ENCODE data around the gene USP30. TPM values are rescaled to one million over a fixed set of nuclear protein-coding genes. Genes with fewer than 3 reads are reported as not detected.
A peak's percentile ranks its signal among the peaks of the same experiment; 100 is the strongest.

Gene USP30
- total RNA-seq, 6 donors from 2014 or later = 10.0 to 18.0 (median 15.0) TPM

DNA sequence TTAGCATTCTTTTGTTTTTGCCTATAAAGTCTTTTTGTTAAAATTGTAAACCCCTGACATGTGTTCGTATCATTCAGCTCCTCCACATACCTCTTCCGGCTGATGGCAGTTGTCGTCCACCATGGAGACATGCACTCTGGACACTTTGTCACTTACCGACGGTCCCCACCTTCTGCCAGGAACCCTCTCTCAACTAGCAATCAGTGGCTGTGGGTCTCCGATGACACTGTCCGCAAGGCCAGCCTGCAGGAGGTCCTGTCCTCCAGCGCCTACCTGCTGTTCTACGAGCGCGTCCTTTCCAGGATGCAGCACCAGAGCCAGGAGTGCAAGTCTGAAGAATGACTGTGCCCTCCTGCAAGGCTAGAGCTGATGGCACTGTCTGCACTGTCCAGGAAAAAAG, 33.2 kb downstream of the USP30 start:
- H3K4me3 ChIP-seq = no peak overlapping the region
- H3K4me1 ChIP-seq = no peaks in the 10 kb centered on the region
- 94 to 98% methylated on average over 11 of the region's 11 CpGs for WGBS, 2 donors
- H3K9me3 ChIP-seq = no peaks in the 10 kb centered on the region
- no peak overlapping the region for H3K27ac ChIP-seq
- ATAC-seq (ENCODE audit: low FRiP score in 2 of 2) (no peak), DNase-seq (no peak)
- peaks cover 25 to 90% (median 69%) of the 10 kb centered on the region in 4 donors for H3K36me3 ChIP-seq
- H3K27me3 ChIP-seq = no peaks in the 10 kb centered on the region
- TF ChIP-seq POLR2A (IDR thresholded peaks at IDR 0.05) (no peak), POLR2AphosphoS5 (IDR thresholded peaks at IDR 0.05) (no peak), EP300 (IDR thresholded peaks at IDR 0.05) (no peak)
- TF ChIP-seq, protein P1, sequence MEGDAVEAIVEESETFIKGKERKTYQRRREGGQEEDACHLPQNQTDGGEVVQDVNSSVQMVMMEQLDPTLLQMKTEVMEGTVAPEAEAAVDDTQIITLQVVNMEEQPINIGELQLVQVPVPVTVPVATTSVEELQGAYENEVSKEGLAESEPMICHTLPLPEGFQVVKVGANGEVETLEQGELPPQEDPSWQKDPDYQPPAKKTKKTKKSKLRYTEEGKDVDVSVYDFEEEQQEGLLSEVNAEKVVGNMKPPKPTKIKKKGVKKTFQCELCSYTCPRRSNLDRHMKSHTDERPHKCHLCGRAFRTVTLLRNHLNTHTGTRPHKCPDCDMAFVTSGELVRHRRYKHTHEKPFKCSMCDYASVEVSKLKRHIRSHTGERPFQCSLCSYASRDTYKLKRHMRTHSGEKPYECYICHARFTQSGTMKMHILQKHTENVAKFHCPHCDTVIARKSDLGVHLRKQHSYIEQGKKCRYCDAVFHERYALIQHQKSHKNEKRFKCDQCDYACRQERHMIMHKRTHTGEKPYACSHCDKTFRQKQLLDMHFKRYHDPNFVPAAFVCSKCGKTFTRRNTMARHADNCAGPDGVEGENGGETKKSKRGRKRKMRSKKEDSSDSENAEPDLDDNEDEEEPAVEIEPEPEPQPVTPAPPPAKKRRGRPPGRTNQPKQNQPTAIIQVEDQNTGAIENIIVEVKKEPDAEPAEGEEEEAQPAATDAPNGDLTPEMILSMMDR (IDR thresholded peaks at IDR 0.05) = no peak

DNA sequence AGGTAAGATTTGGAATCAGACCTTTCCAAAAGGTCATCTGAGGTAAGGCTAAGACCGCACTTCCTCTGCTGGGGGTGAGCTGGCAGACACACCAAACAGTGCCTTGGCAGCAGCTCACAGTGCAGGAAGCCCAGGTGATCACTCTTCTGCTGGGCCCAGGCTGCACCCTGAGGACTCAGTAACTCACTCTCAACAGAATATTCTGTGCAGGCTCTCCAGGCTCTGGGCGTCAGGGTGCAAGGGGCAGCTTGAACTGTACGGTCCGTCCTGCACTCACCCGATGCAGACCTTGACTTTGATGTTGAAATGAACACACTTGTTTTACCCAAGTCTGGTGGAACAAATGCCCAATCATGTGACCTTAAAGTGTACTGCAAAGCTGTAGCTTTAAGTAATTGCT, 34.9 kb downstream of the USP30 start:
- TF ChIP-seq EP300 (IDR thresholded peaks at IDR 0.05) = no peak
- no peak for TF ChIP-seq POLR2AphosphoS5 (IDR thresholded peaks at IDR 0.05)
- TF ChIP-seq, protein P1 (IDR thresholded peaks at IDR 0.05) = no peak
- TF ChIP-seq POLR2A (IDR thresholded peaks at IDR 0.05) = no peak
- peaks cover 20 to 83% (median 58%) of the 10 kb centered on the region in 4 donors for H3K36me3 ChIP-seq
- no peaks in the 10 kb centered on the region for H3K27me3 ChIP-seq
- DNase-seq = no peak
- no peak overlapping the region for H3K27ac ChIP-seq
- ATAC-seq (ENCODE audit: low FRiP score in 2 of 2) = no peak
- H3K9me3 ChIP-seq = no peaks in the 10 kb centered on the region
- H3K4me3 ChIP-seq = no peak overlapping the region
- peaks cover 0 to 8% (median 6%) of the 10 kb centered on the region in 4 donors for H3K4me1 ChIP-seq
- WGBS, 2 donors = 75 to 85% methylated on average over 4 to 5 of the region's 5 CpGs

DNA sequence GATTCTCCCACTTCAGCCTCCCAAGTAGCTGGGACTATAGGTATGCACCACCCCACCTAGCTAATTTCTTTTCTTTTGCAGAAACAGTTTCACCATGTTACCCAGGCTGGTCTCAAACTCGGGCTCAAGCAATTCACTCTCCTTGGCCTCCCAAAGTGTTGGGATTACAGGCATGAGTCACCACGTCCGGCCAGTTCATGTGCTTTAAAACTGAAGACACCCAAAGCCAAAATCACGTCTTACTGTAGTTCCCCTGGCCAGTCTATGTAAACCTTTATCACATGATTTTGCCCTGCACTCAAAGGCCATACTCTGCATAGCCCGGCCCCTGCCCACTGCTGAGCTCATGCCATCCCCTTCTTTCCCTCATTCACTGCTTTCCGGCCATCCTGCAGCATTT, 36.4 kb downstream of the USP30 start:
- no peak overlapping the region for H3K27ac ChIP-seq
- no peak for DNase-seq
- TF ChIP-seq POLR2AphosphoS5 (IDR thresholded peaks at IDR 0.05) (no peak), POLR2A (IDR thresholded peaks at IDR 0.05) (no peak), EP300 (IDR thresholded peaks at IDR 0.05) (no peak)
- TF ChIP-seq, protein P1 (IDR thresholded peaks at IDR 0.05) = no peak
- WGBS, 2 donors = 86 to 89% methylated on average over 6 of the region's 6 CpGs
- no peaks in the 10 kb centered on the region for H3K9me3 ChIP-seq
- peaks cover 11 to 24% (median 18%) of the 10 kb centered on the region in 4 donors for H3K4me1 ChIP-seq
- ATAC-seq (ENCODE audit: low FRiP score in 2 of 2) = no peak
- H3K36me3 ChIP-seq = peaks cover 9 to 67% (median 42%) of the 10 kb centered on the region in 4 donors
- no peaks in the 10 kb centered on the region for H3K27me3 ChIP-seq
- no peak overlapping the region for H3K4me3 ChIP-seq

DNA sequence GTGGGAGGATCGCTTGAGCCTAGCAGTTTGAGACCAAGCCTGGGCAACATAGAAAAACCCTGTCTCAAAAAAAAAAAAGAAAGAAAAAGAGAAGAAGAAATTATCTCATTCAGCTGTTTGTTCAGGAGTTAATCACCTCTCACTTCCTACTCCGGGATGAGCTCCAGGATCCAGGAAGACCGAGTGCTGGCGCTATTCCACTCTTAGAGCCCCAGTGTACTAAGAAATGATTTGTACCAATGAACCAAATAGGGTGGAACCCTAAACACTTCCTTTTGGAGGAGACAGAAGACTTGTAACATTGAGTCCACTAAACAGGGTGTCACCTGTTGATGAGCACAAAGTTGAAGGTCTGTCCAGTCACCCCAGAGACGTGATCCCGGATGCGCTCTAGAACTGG, 37.3 kb downstream of the USP30 start:
- Histone ChIP-seq H3K9me3 (no peaks in the 10 kb centered on the region), H3K27ac (no peak overlapping the region), H3K4me1 (peaks cover 11 to 24% (median 18%) of the 10 kb centered on the region in 4 donors), H3K27me3 (no peaks in the 10 kb centered on the region), H3K4me3 (no peak overlapping the region), H3K36me3 (peaks cover 3 to 59% (median 37%) of the 10 kb centered on the region in 4 donors)
- ATAC-seq (ENCODE audit: low FRiP score in 2 of 2) (no peak), DNase-seq (no peak)
- no peak for TF ChIP-seq POLR2A (IDR thresholded peaks at IDR 0.05)
- TF ChIP-seq POLR2AphosphoS5 (IDR thresholded peaks at IDR 0.05) = no peak
- TF ChIP-seq, protein P1 (IDR thresholded peaks at IDR 0.05) = no peak
- no peak for TF ChIP-seq EP300 (IDR thresholded peaks at IDR 0.05)
- WGBS, 2 donors = 86 to 89% methylated on average over 7 of the region's 7 CpGs

DNA sequence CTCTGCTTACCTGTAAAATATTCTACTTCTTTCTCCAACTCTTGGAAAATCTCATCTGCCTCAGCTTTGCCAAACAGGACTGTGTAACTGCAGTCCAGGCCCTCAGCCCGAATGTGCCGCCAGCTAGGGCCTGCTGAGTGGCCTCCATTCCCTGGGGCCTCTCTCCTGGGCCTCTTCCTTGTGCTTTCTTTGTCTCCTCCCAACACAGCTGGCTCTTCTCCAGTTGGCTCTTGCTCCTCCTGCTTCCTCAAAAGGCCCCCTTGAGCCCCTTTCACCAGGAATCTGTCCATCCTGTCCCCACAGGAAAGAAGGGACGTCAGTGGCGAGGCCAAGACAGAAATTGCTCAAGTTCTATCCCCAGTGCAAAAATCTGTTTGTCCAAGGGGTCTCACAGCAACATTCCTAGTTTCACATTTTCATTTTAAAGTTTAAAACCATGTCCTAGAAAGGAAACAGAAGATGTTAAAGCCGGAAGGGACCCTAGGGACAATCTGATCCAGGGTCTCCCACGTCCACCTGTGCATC, 40.2 kb downstream of the USP30 start:
- no peak for ATAC-seq (ENCODE audit: low FRiP score in 2 of 2)
- no peaks in the 10 kb centered on the region for H3K27me3 ChIP-seq
- WGBS, 2 donors = 45 to 53% methylated on average over 6 of the region's 6 CpGs
- peaks cover 0 to 30% (median 14%) of the 10 kb centered on the region in 4 donors for H3K36me3 ChIP-seq
- TF ChIP-seq, protein P1 (IDR thresholded peaks at IDR 0.05) = no peak
- TF ChIP-seq EP300 (IDR thresholded peaks at IDR 0.05) (no peak), POLR2AphosphoS5 (IDR thresholded peaks at IDR 0.05) (no peak), POLR2A (IDR thresholded peaks at IDR 0.05) (no peak)
- peak overlapping the region in 3 of 4 donors; percentile 2 to 64 (median 50) for H3K27ac ChIP-seq
- peaks cover 15 to 30% (median 22%) of the 10 kb centered on the region in 4 donors for H3K4me1 ChIP-seq
- H3K9me3 ChIP-seq = no peaks in the 10 kb centered on the region
- DNase-seq = no peak
- H3K4me3 ChIP-seq = peak overlapping the region in 3 of 4 donors; percentile 47 to 56 (median 55)

All from upper lobe of left lung (tissue), 6 donors.